ENCODE measurements around the gene ADCYAP1R1. TPM values are rescaled to one million over a fixed set of nuclear protein-coding genes. Genes with fewer than 3 reads are reported as not detected.

ADCYAP1R1 gene
- total RNA-seq, 1 experiment from 2014 or later, result 0.12 TPM

DNA sequence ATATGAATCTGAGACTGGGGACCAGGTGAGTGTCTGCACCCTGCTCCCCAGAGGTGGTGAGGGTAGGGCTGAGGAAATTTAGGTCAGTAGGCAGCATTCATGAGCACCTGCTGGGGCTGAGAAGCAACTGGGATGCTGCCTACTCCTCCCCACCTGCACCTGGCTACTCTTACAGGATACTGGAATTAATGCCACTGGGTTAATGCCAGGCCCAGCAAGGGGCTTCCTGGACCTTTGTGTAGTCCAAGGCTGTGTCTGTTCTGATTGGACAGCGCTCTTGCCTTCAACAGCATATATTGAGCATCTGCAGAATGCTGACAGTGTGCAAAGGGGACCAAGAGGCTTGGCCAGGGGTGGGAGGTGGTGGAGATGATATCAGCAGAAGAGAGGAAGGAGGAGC is 32.1 kb downstream of the ADCYAP1R1 start:
- TF ChIP-seq TCF7L2 (IDR thresholded peaks at IDR 0.05; ENCODE audit: borderline replicate concordance, extremely low read depth, insufficient read depth, insufficient read length) (no peak), SP1 (IDR thresholded peaks at IDR 0.05; ENCODE audit: low read depth) (no peak), SRF (IDR thresholded peaks at IDR 0.05; ENCODE audit: low read depth) (no peak), ZNF274 (IDR thresholded peaks at IDR 0.05; ENCODE audit: low read depth, low read length) (no peak), EZH2 (IDR thresholded peaks at IDR 0.05) (no peak), YY1 (IDR thresholded peaks at IDR 0.05; ENCODE audit: extremely low read depth, insufficient replicate concordance, low read depth, low read length) (no peak)
- TF ChIP-seq, protein P1, sequence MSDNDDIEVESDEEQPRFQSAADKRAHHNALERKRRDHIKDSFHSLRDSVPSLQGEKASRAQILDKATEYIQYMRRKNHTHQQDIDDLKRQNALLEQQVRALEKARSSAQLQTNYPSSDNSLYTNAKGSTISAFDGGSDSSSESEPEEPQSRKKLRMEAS (IDR thresholded peaks at IDR 0.05), result no peak
- TF ChIP-seq, protein P2, sequence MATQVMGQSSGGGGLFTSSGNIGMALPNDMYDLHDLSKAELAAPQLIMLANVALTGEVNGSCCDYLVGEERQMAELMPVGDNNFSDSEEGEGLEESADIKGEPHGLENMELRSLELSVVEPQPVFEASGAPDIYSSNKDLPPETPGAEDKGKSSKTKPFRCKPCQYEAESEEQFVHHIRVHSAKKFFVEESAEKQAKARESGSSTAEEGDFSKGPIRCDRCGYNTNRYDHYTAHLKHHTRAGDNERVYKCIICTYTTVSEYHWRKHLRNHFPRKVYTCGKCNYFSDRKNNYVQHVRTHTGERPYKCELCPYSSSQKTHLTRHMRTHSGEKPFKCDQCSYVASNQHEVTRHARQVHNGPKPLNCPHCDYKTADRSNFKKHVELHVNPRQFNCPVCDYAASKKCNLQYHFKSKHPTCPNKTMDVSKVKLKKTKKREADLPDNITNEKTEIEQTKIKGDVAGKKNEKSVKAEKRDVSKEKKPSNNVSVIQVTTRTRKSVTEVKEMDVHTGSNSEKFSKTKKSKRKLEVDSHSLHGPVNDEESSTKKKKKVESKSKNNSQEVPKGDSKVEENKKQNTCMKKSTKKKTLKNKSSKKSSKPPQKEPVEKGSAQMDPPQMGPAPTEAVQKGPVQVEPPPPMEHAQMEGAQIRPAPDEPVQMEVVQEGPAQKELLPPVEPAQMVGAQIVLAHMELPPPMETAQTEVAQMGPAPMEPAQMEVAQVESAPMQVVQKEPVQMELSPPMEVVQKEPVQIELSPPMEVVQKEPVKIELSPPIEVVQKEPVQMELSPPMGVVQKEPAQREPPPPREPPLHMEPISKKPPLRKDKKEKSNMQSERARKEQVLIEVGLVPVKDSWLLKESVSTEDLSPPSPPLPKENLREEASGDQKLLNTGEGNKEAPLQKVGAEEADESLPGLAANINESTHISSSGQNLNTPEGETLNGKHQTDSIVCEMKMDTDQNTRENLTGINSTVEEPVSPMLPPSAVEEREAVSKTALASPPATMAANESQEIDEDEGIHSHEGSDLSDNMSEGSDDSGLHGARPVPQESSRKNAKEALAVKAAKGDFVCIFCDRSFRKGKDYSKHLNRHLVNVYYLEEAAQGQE (IDR thresholded peaks at IDR 0.05; ENCODE audit: low read depth), result no peak
- H3K4me3 ChIP-seq (replicated peaks in 1 of 2; ENCODE audit: low read depth in 1 of 2, low read length in 2 of 2), result no peak overlapping the region
- no peaks in the 10 kb centered on the region for H3K9me3 ChIP-seq (ENCODE audit: control insufficient read depth in 1 of 2, insufficient read depth in 1 of 2, low read depth in 1 of 2, low read length in 2 of 2)
- ATAC-seq (no peak), DNase-seq (ENCODE audit: low read depth, low spot score) (no peak)
- H3K36me3 ChIP-seq (ENCODE audit: control insufficient read depth in 1 of 2, insufficient read depth in 2 of 2, low read length in 2 of 2), result no peaks in the 10 kb centered on the region
- no TSS peak for BruUV-seq (replicated peaks)
- H3K9ac ChIP-seq (ENCODE audit: low read length), result no peak overlapping the region
- intact Hi-C loops (cut with micrococcal nuclease), result no loop called here
- H3K27ac ChIP-seq (ENCODE audit: low read depth, low read length), result no peak overlapping the region
- H3K79me2 ChIP-seq (ENCODE audit: insufficient read depth, low read length), result no peaks in the 10 kb centered on the region
- H3K4me1 ChIP-seq (ENCODE audit: control insufficient read depth in 1 of 2, insufficient read depth in 2 of 2, low read length in 2 of 2), result no peaks in the 10 kb centered on the region
- RAD21 ChIA-PET (ENCODE audit: low non-redundant PET in 1 of 2, low total read pairs in 2 of 2, uncharacterized antibody in 2 of 2, unreplicated experiment in 2 of 2), result no interaction called here
- CTCF ChIA-PET, result no interaction called here
- POLR2A ChIA-PET, result no interaction called here
- H3K27me3 ChIP-seq (ENCODE audit: insufficient read depth, low read length), result peaks cover 68% of the 10 kb centered on the region
- no peaks in the 10 kb centered on the region for H3K9me2 ChIP-seq (ENCODE audit: insufficient read depth)
- H2AFZ ChIP-seq (ENCODE audit: low read depth, low read length, poor library complexity, severe bottlenecking), result no peak overlapping the region
- H3K4me2 ChIP-seq (ENCODE audit: low read length), result no peak overlapping the region
- no peaks in the 10 kb centered on the region; the same call in 1 of the 2 replicates for H4K20me1 ChIP-seq (ENCODE audit: insufficient read depth)

Measured in HCT116 (cell line).